ENCODE measurements around the gene DHX57. TPM values are rescaled to one million over a fixed set of nuclear protein-coding genes. Genes with fewer than 3 reads are reported as not detected.
A peak's percentile ranks its signal among the peaks of the same experiment; 100 is the strongest.

DHX57 gene, protein sequence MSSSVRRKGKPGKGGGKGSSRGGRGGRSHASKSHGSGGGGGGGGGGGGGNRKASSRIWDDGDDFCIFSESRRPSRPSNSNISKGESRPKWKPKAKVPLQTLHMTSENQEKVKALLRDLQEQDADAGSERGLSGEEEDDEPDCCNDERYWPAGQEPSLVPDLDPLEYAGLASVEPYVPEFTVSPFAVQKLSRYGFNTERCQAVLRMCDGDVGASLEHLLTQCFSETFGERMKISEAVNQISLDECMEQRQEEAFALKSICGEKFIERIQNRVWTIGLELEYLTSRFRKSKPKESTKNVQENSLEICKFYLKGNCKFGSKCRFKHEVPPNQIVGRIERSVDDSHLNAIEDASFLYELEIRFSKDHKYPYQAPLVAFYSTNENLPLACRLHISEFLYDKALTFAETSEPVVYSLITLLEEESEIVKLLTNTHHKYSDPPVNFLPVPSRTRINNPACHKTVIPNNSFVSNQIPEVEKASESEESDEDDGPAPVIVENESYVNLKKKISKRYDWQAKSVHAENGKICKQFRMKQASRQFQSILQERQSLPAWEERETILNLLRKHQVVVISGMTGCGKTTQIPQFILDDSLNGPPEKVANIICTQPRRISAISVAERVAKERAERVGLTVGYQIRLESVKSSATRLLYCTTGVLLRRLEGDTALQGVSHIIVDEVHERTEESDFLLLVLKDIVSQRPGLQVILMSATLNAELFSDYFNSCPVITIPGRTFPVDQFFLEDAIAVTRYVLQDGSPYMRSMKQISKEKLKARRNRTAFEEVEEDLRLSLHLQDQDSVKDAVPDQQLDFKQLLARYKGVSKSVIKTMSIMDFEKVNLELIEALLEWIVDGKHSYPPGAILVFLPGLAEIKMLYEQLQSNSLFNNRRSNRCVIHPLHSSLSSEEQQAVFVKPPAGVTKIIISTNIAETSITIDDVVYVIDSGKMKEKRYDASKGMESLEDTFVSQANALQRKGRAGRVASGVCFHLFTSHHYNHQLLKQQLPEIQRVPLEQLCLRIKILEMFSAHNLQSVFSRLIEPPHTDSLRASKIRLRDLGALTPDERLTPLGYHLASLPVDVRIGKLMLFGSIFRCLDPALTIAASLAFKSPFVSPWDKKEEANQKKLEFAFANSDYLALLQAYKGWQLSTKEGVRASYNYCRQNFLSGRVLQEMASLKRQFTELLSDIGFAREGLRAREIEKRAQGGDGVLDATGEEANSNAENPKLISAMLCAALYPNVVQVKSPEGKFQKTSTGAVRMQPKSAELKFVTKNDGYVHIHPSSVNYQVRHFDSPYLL (N-terminal part only)
- total RNA-seq = 9.4 TPM
- long read RNA-seq, full-length matches to known transcripts = 2 of 5 reads
- long read RNA-seq, partial matches to known transcripts = 3 of 5 reads
- long read RNA-seq, other reads (novel, unspliced or antisense) = 0 of 5 reads

DNA sequence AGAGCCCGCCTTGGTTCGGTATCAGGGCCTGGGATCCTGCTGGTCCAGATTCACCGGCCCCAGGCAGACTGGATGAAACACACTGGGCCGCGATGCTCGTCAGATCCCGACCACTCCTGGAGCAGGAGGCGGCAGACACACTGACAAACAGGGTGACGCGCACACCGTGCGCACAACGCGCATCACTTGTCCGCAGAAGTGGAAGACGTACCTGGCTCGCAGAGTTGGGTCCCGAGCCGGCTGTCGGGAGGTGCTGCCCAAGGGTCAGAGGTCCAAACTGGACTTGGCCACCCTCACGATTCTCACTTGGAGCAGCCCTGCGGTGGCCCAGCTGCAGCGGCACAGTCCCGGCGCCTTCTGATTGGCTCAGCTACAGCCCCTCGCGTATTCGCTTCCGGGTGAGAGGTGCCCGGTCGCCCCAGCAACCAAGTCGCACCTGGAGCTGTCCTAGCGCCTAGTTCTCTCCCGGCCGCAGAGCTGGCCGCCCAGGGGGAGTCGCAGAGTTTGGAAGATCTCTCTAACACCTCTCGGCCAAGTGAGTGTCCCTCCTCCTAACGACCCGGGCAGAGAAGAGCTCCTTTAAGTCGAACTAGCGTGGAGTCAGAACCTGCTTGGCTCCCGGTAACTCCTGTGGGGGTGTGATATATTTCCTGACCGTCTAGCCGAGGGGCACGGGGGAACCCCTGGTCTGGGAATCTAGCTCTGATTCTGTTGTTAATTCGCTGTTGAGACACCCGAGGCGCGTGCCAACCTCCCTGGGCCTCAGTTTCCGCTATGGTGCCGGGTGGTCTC lies at the start of gene DHX57, which contains the start of gene MORN2:
TSS of gene DHX57 (minus strand) at position 359 of the 792 bp plus-strand sequence. CDS start 7,529 bp downstream, outside the sequence.
TSS of gene MORN2 (plus strand) at position 401 of the 792 bp plus-strand sequence.
- peak; percentile 93 for DNase-seq (ENCODE audit: low spot score)
- intact Hi-C loops (cut with DNase I) = no loop called here

GRCh38 chr2:38922902-38923301 lies 47.2 kb upstream of the DHX57 start:
- no peak for DNase-seq (ENCODE audit: low spot score)
- intact Hi-C loops (cut with DNase I) = no loop called here

DNA sequence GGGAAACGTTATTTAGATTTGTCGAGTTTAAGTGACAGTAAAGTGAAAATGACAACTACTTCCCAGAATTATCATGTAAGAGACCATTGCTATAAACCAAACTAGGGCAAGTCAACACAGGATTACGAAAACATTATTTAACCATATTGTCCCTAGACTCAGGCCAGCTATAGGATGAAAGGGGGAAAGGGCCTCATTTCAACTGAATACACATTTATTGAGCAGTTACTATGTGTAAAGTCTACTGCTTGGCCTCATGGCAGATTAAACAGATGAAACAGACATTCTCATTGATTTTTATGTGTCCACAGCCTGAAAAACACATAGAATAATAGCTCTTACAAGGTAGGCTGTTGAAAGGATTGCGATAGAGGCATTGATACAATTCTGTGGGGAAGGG lies 46.7 kb upstream of the DHX57 start:
- intact Hi-C loops (cut with DNase I) = no loop called here
- no peak for DNase-seq (ENCODE audit: low spot score)

- no peak for DNase-seq (ENCODE audit: low spot score)
- intact Hi-C loops (cut with DNase I) = no loop called here
Observed at GRCh38 chr2:38912619-38913018, 36.9 kb upstream of the DHX57 start.

GRCh38 chr2:38911191-38911590 lies 35.5 kb upstream of the DHX57 start:
- DNase-seq (ENCODE audit: low spot score) = no peak
- intact Hi-C loops (cut with DNase I) = no loop called here

DNA sequence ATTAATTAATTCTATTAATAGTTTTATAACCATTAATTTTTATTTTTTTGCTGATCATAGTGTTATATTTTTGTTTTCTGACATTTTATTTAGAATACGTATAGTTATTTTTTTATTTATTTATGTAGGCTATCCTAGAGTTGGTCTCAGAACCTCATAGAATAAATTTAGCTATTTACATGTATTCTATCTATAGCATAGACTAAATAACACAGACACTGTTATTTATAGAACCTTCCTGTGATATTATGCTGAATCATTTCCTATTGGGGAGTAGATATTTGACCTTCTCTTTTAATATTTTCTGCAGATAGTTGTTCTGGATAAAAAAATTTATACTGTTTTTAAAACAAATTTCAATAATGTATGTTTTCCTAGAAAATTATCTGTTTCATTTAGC lies 34.1 kb upstream of the DHX57 start:
- DNase-seq (ENCODE audit: low spot score) = no peak
- intact Hi-C loops (cut with DNase I) = no loop called here

DNA sequence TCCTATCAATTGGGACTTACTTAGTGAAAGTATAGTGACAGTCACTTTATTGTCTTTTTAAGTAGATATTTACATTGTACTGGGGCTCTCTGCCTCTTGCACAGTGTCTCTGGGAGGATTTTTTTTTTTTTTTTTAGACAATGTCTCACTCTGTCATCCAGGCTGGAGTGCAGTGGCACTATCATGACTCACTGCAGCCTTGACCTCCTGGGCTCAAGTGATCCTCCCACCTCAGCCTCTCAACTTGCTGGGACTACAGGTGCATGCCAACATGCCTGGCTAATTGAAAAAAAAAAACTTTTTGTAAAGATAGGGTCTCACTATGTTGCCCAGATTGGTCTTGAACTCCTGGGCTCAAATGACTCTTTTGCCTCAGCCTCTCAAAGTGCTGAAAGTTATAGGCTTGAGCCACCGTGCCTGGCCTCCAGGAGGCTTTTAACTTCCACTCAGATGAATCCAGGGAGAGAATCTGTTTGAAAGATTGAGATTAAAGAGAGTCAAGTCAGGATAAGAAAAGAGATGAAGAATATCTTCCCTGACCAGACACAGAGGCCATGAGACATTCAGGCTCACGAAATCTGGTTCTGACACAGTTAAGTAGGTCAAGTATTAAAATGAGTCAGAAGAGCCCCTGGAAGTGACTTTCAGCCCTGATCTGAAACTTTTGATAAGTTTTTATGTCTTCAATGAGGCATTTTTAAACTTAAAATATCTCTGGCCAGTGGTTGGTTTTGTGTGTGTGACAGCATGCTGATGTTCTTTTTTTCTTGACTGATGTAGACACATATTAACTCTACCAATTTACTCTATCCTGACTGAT lies 32.2 kb upstream of the DHX57 start:
- intact Hi-C loops (cut with DNase I) = no loop called here

DNA sequence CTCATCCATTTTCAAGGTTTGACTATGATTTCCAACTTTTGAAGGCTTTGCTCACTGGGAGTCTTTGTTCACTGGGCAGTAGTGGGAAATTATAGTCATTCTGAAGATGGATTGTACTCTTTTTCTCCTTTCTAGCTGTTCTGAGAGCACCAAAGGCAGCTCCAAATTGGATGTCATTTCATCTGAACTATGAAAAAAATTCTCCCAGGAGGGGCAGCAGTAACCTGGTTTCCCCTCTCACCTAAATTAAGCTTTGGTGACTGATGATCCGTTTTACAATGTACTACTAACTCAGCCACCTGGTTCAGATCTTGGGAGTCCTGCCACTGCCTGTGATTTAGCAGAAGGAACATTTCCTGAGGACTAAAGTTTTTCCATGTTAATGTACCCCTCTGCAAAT lies 31.5 kb upstream of the DHX57 start:
- no peak for DNase-seq (ENCODE audit: low spot score)
- intact Hi-C loops (cut with DNase I) = no loop called here

More for the DNA sequence above, 32.2 kb upstream of the DHX57 start:
- no peak for DNase-seq (ENCODE audit: low spot score)

DNA sequence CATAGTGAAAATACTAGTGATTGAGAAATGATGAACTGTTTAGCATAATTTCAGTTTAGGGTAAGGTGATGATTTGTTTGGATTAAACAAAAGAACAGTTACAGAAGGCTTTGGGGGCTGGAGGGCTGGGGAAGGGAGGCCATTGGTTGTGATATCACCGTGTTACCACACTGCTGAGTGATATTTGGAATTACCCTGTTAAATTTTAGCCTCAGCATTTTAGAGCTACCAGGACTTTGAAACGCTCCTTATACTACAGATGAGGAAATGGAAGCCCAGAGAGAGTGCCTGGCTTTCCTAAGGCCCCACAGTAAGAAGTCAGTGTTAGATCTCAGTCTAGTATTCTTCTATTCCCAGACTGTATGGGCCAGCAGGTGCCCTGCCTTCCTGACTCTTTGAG lies 29.5 kb upstream of the DHX57 start:
- intact Hi-C loops (cut with DNase I) = no loop called here

DNA sequence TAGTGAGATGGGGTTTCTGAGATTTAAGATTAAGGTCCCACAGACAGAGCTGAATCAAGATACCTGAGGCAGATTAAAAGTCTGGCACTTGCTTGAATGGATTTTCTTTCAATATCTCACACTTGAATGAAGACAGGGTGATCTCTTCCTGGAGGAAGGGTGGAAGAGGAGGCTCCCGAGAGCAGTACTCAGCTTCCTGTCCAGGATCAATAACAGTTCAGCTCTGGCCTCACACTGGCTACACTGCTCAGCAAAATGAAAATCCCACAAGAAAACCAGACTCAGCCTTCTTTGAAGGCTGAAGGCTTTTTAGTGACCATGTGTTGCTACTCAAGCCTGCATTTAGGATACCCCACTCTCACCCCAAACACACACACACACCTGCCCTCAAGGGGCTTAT lies 25.0 kb upstream of the DHX57 start:
- intact Hi-C loops (cut with DNase I) = no loop called here
- no peak for DNase-seq (ENCODE audit: low spot score)

More for the DNA sequence above, 29.5 kb upstream of the DHX57 start:
- no peak for DNase-seq (ENCODE audit: low spot score)

DNA sequence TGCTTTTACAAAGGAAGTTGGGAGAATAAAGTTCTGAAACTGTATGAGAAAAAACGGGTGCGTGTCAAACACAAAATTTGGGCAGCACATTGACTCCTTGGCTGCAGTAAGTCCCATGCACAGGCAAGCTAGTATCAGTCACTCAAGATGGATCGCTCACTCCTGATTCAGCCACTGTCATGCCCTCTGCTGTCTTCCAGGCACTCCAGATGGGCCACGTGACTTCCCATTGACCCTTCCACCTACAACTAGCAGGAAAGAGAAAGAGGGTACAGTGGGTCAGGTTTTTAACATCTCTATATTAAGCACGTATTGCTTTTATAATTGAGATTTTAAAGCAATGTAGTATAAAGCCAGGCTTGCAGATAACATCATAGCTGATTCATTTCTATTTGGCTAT lies 22.5 kb upstream of the DHX57 start:
- no peak for DNase-seq (ENCODE audit: low spot score)
- intact Hi-C loops (cut with DNase I) = no loop called here

- intact Hi-C loops (cut with DNase I) = no loop called here
- no peak for DNase-seq (ENCODE audit: low spot score)
Observed at GRCh38 chr2:38892819-38893218, 17.1 kb upstream of the DHX57 start.

DNA sequence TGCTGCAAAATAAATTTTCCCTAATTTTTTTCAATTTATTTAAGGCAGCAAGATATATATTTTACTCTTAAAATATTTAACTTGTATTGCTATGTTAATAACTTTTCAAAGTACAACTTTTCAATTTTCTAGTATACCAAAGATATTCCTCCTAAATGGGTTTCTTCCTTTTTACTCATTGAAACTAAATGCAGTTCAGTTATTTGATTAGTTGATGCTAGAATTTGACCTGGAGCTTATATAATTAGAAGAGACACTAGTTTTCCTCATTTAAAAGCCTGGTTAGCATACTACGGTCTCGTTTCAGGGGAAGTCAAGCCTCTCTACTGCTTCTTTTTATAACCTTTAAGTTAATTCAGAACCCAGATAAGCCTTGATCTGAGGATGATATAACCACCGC lies 13.8 kb upstream of the DHX57 start, which contains the start of gene ARHGEF33:
TSS of gene ARHGEF33 (plus strand) at position 301 of the 400 bp plus-strand sequence. CDS start 29,573 bp downstream, outside the sequence.
- intact Hi-C loops (cut with DNase I) = no loop called here
- DNase-seq (ENCODE audit: low spot score) = no peak

DNA sequence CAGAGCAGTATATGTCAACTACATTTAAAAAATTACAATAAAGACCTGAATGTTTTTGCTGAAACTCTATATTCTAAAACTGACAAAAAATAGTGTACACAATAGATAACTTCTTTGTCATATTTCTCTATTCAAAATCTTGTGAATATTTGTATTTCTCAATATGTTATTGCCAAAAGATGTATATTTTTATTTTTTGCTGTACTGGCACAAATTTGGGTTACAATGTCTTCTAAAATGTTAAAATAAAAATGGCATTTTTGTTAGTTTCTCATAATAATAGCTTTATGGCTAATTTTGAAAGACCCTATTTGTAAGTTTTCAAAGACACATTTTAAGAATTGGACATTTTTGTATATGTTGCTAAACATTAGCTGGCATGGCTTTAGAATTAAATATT lies 13.3 kb upstream of the DHX57 start:
- intact Hi-C loops (cut with DNase I) = no loop called here
- DNase-seq (ENCODE audit: low spot score) = no peak

GRCh38 chr2:38887902-38888554 lies 12.3 kb upstream of the DHX57 start:
- DNase-seq (ENCODE audit: low spot score) = no peak
- intact Hi-C loops (cut with DNase I) = no loop called here

DNA sequence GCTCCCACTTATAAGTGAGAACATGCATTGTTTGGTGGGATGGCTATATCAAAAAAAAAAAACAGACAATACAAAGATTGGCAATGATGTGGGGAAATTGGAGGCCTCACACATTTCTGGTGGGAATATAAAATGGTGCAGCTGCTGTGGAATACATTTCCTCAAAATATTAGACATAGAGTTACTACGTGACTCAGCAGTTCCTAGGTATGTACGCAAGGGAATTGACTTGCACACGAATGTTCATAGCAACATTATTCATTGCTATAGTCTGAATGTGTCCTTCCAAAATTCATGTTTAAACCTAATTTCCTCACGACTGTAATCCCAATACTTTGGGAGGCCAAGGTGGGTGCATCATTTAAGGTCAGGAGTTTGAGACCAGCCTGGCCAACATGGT lies 11.6 kb upstream of the DHX57 start:
- no peak for DNase-seq (ENCODE audit: low spot score)

DNA sequence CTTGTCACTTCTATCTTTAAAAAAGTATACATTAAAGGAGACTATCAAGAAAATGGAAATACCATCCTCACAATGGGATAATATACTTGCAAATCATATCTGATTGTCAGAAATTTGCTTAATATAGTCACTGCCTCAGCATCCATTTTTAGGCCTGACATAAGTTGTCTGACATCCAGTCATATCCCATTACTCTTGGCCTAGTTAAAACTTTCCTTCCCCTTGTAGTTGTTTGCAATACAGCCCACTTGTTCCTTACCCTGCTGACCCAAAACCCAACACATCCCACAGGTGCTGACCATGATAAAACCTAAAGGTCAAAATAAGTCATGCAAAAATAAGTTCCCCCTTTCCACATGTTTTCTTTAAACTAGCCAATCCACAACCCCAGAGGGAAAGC lies 10.3 kb upstream of the DHX57 start:
- DNase-seq (ENCODE audit: low spot score) = no peak
- intact Hi-C loops (cut with DNase I) = no loop called here

More for the DNA sequence above, 11.6 kb upstream of the DHX57 start:
- intact Hi-C loops (cut with DNase I) = no loop called here

All from cardiac septum (tissue), 1 donor.